Stimulated activated naive CD4-positive, alpha-beta T cell (primary cell): ENCODE measurements around the gene NEMF.
A peak's percentile ranks its signal among the peaks of the same experiment; 100 is the strongest.
"Not testable (repeated sequence)": the region's sequence is repeated elsewhere in the genome, so short reads cannot be mapped to it uniquely, and the experiment has no call there.

ENCODE experiments used
- DNase-seq, 6 experiments: peaks; one replicate each; lab custom pipeline; 2025; lab: John Stamatoyannopoulos, UW

NEMF gene

DNA sequence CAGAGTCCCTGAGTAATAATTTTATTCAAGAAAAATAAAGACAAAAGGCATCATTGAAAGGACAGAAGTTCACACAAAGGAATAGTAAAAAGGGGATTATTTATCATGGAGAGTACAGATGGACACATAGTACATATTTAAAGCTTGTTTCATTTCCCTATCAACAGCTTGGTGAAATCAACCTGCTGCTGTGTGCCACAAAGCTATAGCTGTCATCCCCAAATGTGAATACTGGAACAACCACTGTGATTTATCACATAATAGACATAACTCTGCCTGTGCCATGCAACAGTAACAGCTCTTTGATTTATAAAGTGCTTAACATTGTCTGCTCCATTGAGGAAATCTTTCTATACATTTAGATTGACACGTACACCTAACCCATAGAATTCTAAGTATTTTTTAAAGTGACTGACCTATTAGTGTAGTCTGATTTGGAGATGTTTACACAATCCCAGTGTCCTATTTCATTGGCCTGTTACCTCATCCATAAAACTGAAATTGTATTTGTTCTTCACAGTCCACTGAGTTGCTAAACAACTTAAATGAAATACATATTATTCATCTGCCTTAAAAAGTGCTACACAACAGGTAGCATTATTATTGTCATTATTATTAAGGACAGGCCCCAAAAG, 3.3 kb downstream of the NEMF start:
- no peak for DNase-seq

GRCh38 chr14:49828640-49829039, 23.9 kb downstream of the NEMF start:
- DNase-seq = no peak

GRCh38 chr14:49820176-49820575, 32.4 kb downstream of the NEMF start:
- no peak for DNase-seq

DNA sequence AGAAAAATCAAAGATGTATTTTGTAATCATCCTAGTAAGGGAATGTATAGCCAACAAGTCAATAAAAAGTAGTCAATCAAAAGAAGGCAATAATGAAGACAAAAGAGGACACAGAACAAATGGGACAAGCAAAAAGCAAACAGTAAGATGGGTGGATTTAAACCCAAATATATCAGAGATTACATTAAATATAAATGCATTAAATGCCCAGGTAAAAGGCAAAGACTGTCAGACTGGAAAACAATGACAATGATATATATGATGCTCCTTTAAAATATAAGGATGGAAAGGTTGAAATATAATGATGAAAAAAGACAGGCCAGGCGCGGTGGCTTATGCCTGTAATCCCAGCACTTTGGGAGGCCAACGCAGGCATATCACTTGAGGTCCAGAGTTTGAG, 35.7 kb downstream of the NEMF start:
- DNase-seq = no peak

DNA sequence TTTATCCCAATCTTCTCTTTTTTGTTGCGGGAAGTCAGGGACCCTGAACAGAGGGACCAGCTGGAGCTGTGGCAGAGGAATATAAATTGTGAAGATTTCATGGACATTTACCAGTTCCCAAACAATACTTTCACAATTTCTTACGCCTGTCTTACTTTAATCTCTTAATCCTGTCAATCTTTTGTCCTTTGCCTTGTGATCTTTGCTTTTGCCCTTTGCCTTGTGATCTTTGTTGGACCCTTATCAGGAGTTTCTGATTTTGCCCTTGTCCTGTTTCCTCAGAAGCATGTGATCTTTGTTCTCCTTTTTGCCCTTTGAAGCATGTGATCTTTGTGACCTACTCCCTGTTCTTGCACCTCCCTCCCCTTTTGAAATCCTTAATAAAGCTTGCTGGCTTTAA, 36.5 kb downstream of the NEMF start:
- not testable (repeated sequence) for DNase-seq

DNA sequence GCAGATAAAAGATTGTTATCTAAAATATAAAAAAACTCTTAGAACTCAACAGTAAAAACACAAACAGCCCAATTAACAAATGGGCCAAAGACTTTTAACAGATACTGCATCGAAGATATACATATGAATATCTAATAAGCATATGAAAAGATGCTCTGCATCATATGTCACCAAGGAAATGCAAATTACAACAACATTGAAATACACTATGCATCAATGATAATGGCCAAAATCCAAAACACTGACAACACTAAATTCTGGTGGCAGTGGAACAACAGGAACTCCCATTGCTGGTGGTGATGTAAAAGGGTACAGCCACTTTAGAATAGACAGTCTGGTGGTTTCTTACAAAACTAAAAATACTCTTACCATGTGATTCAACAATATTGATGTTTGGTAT, 43.8 kb downstream of the NEMF start:
- no peak for DNase-seq

DNA sequence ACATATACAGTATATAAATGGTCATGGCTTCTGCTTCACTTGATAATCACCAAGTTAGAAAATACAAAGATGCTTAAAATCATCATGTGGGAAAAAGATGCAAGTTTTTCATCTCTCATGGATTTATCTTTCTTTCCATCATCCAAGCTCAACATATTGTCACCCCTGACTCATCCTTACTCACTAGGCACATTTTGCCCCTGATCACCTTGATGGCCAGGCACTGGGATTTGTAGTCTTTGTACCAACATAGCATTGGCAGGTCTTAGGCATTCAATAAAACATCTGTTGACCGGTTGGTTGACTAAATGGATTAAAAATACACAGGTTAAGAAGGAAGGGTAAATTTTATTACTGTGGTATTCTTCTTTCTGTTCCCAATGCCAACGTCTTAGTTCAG, 56.6 kb downstream of the NEMF start:
- DNase-seq = no peak

DNA sequence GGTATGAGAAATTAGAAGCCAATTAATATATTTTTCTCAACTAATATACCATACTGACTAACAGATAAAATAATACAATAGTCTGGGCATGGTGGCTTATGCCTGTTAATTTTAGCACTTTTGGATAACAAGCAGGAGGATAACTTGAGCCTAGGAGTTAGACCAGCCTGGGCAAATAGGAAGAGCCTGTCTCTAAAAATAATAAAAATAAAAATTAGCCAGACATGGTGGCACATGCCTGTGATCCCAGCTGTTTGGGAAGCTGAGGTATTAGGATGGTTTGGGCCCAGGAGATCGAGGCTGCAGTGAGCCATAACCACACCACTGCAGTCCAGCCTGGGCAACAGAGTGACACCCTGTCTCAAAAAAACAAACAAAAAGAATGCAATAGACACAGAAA, 60.0 kb downstream of the NEMF start:
- DNase-seq = no peak

- DNase-seq = no peak
These were observed 66.3 kb downstream of the NEMF start for GRCh38 chr14:49786315-49786714.

DNA sequence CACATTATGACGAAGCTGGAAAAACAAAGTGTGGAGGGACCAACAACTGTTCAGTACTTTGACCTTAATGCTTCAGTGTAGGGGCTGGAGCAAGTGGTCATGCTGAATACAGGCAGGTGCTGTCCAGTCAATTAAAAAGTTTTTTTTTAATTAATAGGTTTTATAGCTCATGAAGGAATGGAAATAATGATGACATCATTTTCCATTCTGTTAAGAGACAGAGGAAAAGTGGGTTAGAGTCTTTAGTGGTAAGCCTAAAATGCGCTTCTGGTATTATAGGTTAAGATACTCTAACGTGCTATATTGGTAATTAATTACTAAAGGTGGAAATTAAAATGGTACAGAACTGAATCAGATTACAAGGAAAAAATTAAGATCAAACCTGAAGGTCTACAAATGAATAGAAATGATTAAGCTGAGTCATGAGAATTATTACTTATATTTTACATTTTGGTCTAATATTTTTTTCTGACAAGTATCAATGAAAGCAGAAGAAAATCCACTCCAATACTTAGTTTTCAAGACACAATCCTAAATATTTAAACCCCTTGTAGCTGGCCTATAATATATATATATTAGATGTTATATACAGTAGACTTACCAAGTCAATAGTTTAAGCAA, 69.1 kb downstream of the NEMF start:
- DNase-seq = no peak

GRCh38 chr14:49781040-49781439, 71.5 kb downstream of the NEMF start:
- not testable (repeated sequence) for DNase-seq

- no peak for DNase-seq
These were observed 74.2 kb downstream of the NEMF start for GRCh38 chr14:49778421-49778820.

- DNase-seq = no peak
These were observed 78.5 kb downstream of the NEMF start for GRCh38 chr14:49774106-49774505.

- not testable (repeated sequence) for DNase-seq
These were observed 80.9 kb downstream of the NEMF start for GRCh38 chr14:49771691-49772090.

DNA sequence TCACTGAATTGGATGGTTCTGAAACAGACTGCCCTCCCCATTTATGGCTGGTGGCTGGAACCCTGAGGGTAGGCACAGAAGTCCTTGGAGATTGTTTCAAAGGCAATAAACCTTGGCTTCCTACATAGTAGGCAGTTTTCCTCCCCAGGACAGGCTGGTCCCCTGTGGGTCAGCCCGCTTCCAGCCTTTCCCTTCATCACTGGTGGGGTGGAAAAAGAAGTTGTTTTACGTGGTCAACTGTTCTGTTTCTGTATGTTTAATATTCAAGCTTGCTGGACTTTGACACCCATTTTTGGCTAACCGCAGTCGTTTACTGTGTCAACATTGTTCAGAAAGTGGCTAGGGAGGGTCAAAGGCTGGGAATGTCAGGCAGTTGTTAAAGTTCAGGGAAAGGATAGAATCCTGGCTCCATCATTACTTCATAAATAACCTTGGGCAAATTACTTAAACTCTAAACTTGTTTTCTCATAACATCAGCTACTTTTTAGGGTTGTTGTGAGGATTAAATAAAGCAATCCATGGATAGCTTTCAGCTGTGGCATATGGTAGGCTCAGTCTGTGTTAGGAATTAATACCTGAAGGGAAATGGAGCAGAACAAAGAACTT, 82.3 kb downstream of the NEMF start:
- DNase-seq = no peak

DNA sequence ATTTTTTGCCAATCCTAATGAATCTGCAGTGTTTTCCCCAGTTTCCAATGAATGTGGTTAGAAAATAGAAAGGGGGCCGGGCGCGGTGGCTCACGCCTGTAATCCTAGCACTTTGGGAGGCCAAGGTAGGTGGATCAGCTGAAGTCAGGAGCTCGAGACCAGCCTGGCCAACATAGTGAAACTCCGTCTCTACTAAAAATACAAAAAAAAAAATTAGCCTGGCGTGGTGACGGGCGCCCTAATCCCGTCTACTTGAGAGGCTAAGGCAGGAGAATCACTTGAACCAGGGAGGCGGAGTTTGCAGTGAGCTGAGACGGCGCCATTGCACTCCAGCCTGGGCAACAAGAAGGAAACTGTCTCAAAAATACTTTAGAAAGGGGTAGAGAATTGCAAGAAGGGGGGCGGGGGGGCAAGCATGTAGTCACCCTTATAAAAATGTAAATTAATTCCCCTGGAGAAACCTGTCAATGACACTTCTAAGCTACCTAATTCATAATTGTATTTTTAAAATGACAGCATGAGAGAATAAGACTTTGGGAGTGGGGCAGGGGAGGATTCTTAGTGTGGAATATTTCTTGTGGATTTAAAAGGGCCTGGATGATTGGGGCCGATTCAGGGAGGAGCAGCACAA, 82.9 kb downstream of the NEMF start:
- DNase-seq = no peak

DNA sequence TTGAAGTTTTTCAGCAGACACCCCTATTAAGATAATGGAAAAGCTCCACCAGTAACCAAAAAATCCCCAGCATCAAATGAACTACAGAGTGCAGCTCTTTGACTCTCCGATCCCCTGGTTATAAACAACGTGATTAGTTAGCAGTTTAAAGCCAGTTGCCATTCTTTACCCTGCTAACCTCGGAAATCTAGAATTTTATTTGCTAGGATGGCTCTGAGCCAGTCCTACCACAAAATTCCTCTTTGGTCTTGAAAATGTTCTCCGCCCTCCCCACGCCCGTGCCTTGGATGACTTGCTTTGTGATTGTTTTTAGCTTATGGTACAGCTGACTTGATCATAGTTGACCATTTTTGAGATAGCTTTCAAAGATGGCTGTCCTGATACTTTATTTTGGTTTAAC, 83.4 kb downstream of the NEMF start:
- no peak for DNase-seq

GRCh38 chr14:49768301-49769121, 84.1 kb downstream of the NEMF start:
- DNase-seq = peak; percentile 61 to 83 (median 67)

GRCh38 chr14:49767571-49768300, 84.9 kb downstream of the NEMF start, which contains the start of gene KLHDC2:
Gene KLHDC2, plus strand, starts transcription at chr14:49768153. Its CDS starts 316 bp downstream, at chr14:49768469.
- peak; percentile 76 to 92 (median 82) for DNase-seq

- no peak for DNase-seq
These were observed 85.4 kb downstream of the NEMF start for GRCh38 chr14:49767270-49767570.

- no peak for DNase-seq
These were observed 85.7 kb downstream of the NEMF start for GRCh38 chr14:49766839-49767238.
